ENCODE measurements around the gene OR4L1. TPM values are rescaled to one million over a fixed set of nuclear protein-coding genes. Genes with fewer than 3 reads are reported as not detected.
"Not testable (repeated sequence)": the region's sequence is repeated elsewhere in the genome, so short reads cannot be mapped to it uniquely, and the experiment has no call there.

The OR4L1 gene
- total RNA-seq, 2 donors from 2014 or later = not detected

- no peak for DNase-seq
- no peak for ATAC-seq
- intact Hi-C loops (cut with DNase I) = no loop called here
- H3K4me1 ChIP-seq = no peaks in the 10 kb centered on the region
- no peak overlapping the region for H3K4me3 ChIP-seq
- no peaks in the 10 kb centered on the region for H3K9me3 ChIP-seq
- H3K27me3 ChIP-seq = no peaks in the 10 kb centered on the region
- 63 to 64% methylated on average over 4 to 5 of the region's 5 CpGs for WGBS, 2 donors
- TF ChIP-seq POLR2A (IDR thresholded peaks at IDR 0.05) (no peak), CTCF (IDR thresholded peaks at IDR 0.05) (no peak)
- no peak overlapping the region for H3K27ac ChIP-seq
- H3K36me3 ChIP-seq (replicated peaks in 1 of 2; ENCODE audit: insufficient read depth in 1 of 2, low read depth in 2 of 2) = no peaks in the 10 kb centered on the region
These were observed 15.6 kb upstream of the OR4L1 start for GRCh38 chr14:20044243-20044642.

- Histone ChIP-seq H3K36me3 (replicated peaks in 1 of 2; ENCODE audit: insufficient read depth in 1 of 2, low read depth in 2 of 2) (no peaks in the 10 kb centered on the region), H3K27me3 (no peaks in the 10 kb centered on the region), H3K27ac (no peak overlapping the region), H3K4me1 (no peaks in the 10 kb centered on the region), H3K9me3 (no peaks in the 10 kb centered on the region), H3K4me3 (no peak overlapping the region)
- TF ChIP-seq CTCF (IDR thresholded peaks at IDR 0.05) = no peak
- no peak for DNase-seq
- intact Hi-C loops (cut with DNase I) = no loop called here
- WGBS, 2 donors = 31 to 41% methylated on average over 1 of the region's 1 CpG
- no peak for ATAC-seq
These were observed 11.6 kb upstream of the OR4L1 start for GRCh38 chr14:20048202-20048601.

GRCh38 chr14:20092050-20092449 lies 32.2 kb downstream of the OR4L1 start:
- TF ChIP-seq CTCF (IDR thresholded peaks at IDR 0.05) (no peak), POLR2A (IDR thresholded peaks at IDR 0.05) (no peak)
- no peaks in the 10 kb centered on the region for H3K4me1 ChIP-seq
- 17 to 44% methylated on average over 4 of the region's 4 CpGs for WGBS, 2 donors
- ATAC-seq (no peak), DNase-seq (no peak)
- H3K27ac ChIP-seq = no peak overlapping the region
- intact Hi-C loops (cut with DNase I) = no loop called here
- no peaks in the 10 kb centered on the region for H3K27me3 ChIP-seq
- H3K9me3 ChIP-seq = no peaks in the 10 kb centered on the region
- H3K4me3 ChIP-seq = no peak overlapping the region
- H3K36me3 ChIP-seq (replicated peaks in 1 of 2; ENCODE audit: insufficient read depth in 1 of 2, low read depth in 2 of 2) = no peaks in the 10 kb centered on the region

- H3K4me1 ChIP-seq = no peaks in the 10 kb centered on the region
- ATAC-seq (no peak), DNase-seq (no peak)
- H3K27me3 ChIP-seq = no peaks in the 10 kb centered on the region
- no peak overlapping the region for H3K27ac ChIP-seq
- H3K4me3 ChIP-seq = no peak overlapping the region
- 17 to 26% methylated on average over 4 of the region's 4 CpGs for WGBS, 2 donors
- intact Hi-C loops (cut with DNase I) = no loop called here
- H3K36me3 ChIP-seq (replicated peaks in 1 of 2; ENCODE audit: insufficient read depth in 1 of 2, low read depth in 2 of 2) = no peaks in the 10 kb centered on the region
- no peaks in the 10 kb centered on the region for H3K9me3 ChIP-seq
- TF ChIP-seq POLR2A (IDR thresholded peaks at IDR 0.05) (no peak), CTCF (IDR thresholded peaks at IDR 0.05) (no peak)
These were observed 33.6 kb downstream of the OR4L1 start for GRCh38 chr14:20093442-20093841.

- 75 to 78% methylated on average over 11 to 25 of the region's 32 CpGs for WGBS, 2 donors
- intact Hi-C loops (cut with DNase I); DNase-seq: not testable (repeated sequence)
These were observed 39.3 kb downstream of the OR4L1 start for GRCh38 chr14:20098926-20099770.

More at GRCh38 chr14:20098926-20099770, 39.3 kb downstream of the OR4L1 start:
- not testable (repeated sequence) for H3K9me3 ChIP-seq; H3K36me3 ChIP-seq (replicated peaks in 1 of 2; ENCODE audit: insufficient read depth in 1 of 2, low read depth in 2 of 2); H3K27ac ChIP-seq; H3K4me3 ChIP-seq; ATAC-seq; H3K27me3 ChIP-seq; H3K4me1 ChIP-seq
